HG03575 (cell line): ENCODE data around the gene TIGD6.
"Not testable (repeated sequence)": the region's sequence is repeated elsewhere in the genome, so short reads cannot be mapped to it uniquely, and the experiment has no call there.

Experiments
- ATAC-seq: cut with Tn5 transposase; IDR thresholded peaks from one replicate; pipeline ENCODE4 v1.9.1; 2021; ENCODE audit not compliant: unreplicated experiment, insufficient number of reproducible peaks, low FRiP score; ENCODE audit errors: extremely low read depth

The TIGD6 gene

DNA sequence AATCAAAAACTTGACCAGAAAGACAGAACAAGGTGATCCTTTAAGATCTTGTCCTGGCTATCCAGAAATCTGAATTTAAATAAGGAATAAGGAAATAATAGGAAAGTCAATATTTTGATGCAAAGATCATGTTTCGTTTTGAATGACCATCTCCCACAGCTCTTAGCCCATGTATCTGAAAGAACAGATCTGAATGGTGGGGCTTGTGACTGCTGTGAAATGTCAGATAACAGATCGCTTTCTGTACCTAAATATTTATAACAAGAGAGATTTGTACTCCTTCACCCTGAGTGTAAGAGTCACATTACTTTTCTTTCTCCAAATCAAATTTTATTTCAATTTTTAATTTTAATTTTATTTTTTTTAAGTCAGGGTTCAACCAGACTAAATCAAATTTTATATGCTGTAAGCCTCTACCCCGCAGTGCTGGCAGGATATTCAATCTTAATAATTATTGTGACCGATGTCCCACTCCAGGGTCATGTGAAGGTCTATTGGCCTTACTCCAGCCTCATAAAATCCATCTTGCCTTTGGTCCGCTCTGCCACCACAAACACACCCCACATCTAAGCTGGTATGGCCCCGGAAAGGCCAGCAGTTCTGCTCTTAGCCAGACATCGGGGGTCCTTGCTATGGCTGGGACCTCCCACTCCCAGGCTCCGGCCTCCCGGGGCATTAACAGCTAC lies 46.9 kb downstream of the TIGD6 start:
- ATAC-seq = no peak

DNA sequence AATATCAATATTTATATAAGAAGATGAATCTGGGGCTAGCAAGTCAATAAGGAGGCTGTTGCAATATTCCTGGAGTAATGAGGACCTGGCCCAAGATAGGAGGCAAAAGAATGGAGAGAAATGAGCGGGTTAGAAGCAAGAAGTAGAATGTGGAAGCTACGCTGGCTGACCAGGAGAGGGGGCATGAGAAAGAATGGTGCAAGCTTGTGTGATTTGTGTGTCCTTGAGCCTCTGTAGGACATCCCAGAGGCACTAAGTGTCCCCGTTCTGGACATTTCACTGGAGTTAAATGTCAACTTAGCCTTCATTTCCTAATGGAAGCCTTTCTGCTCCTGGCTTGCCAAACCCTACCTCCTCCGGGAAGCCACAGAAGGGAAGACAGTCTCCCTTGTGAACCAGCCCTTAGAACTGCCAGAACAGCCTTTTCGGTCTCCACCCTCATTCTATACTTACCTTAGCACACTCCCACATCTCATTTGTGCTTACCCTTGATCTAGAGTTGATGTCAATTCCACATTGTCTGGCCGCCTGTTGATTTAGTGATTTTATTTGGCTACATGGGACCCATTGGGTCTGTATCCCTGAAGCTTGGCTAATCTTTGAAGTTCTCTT lies 49.2 kb downstream of the TIGD6 start:
- ATAC-seq = no peak

DNA sequence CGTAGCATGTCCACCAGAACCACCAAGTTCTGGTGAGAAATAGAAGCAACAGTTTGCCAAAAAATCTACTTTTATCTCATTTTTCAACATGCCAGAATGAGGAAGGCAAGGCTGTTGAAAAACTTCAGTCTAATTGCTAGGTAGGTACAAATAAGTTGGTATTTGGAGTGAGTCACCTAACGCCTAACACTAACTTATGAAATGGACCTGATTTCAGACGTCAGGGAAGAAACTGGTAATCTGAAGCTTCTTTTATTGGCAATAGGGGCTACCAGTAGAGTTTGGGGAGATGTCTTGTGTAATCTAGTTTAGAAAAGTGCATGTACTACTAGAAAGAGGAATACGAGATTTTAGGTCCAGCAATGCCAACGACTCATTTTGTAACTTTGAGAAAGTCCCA lies 51.5 kb downstream of the TIGD6 start:
- no peak for ATAC-seq

DNA sequence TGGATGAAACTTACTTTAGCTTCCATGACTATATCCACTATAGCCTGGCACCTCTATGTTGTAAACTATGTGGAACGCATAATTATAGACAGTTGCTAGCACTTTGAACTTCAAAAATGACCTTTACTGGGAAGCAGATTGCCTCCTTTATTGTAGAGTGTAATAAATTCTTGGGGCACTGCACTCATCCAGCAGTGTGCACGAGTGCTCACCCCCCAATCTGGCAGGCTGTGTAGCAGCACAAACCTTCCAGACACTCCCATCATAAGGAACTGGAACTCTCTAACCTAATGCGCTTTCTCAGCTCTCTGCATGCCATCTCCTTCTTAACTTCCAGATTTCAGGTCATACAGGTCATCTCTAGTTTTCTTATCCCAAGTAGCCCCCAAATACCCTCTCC lies 54.3 kb downstream of the TIGD6 start:
- no peak for ATAC-seq

DNA sequence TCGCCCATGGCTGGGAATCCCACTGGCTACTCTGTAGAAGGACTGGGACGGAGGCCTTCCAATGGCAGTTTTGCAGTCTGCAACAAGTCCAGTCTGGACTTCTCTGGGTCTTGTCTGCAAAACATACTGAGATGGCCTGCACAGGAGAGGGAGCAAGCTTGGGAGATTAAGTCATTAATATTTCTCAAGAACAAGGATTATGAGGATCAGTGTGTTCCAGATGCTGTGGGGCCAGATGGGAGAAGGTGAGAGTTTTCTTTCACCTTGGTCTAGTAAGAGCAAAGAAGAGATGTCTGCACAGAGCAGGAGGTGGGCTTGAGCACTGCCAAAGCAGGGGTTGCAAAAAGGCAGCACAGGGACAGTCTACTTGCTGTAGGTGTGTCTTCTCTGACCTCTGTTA lies 55.8 kb downstream of the TIGD6 start, which contains the start of gene PDE6A:
PDE6A (minus strand) TSS at position 128 of the 400 bp plus-strand sequence; CDS start at position 8, 120 bp downstream.
- no peak for ATAC-seq

DNA sequence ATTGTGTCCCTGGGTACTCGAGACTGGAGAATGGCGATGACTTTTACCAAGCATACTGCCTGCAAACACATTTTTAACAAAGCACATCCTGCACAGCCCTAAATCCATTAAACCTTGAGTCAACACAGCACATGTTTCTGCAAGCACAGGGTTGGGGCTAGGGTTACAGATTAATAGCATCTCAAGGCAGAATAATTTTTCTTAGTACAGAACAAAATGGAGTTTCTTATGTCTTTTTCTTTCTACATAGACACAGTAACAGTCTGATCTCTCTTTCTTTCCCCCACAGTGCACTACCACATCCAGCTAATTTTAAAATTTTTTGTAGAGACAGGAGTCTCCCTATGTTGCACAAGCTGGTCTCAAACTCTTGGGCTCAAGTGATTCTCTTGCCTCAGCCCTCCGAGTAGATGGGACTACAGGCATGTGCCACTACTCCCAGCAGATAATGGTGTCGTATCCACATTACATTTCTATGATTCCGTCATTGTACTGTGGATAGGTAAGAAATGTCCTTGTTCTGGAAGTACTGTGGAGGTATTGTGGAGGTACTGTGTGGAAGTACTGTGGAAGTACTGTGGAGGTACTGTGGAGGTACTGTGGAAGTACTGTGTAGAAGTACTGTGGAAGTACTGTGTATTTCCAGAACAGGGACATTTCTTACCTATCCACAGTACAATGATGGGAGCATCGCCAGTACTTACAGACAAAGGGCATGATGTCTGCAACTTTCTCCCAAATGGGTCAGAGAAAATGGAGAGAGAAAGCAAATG lies 57.1 kb downstream of the TIGD6 start:
- ATAC-seq = not testable (repeated sequence)
